ENCODE measurements around the gene ZNF396.

ZNF396 gene

DNA sequence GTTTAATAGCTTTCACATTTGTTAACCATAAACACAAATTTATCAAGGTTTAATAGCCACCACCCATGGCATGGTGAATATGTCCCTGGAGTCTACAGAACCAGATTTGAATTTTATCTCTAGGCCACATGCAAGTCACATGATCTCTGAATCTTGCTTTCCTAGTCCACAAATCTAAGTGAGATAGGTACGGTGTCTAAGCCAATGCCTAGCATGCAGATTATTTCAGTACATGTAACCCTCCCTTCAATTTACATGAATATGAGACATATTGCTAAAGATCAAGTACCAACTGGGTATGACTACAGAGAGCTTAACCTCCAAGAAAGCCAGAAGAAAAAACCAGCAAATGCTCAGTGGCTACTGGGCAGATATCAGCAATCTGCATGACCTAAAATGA lies 42.9 kb downstream of the ZNF396 start:
- no peak for DNase-seq

GRCh38 chr18:35331367-35332087 lies 45.6 kb downstream of the ZNF396 start:
- DNase-seq, result no peak

- DNase-seq, result no peak
These were observed 48.3 kb downstream of the ZNF396 start for GRCh38 chr18:35328868-35329267.

DNA sequence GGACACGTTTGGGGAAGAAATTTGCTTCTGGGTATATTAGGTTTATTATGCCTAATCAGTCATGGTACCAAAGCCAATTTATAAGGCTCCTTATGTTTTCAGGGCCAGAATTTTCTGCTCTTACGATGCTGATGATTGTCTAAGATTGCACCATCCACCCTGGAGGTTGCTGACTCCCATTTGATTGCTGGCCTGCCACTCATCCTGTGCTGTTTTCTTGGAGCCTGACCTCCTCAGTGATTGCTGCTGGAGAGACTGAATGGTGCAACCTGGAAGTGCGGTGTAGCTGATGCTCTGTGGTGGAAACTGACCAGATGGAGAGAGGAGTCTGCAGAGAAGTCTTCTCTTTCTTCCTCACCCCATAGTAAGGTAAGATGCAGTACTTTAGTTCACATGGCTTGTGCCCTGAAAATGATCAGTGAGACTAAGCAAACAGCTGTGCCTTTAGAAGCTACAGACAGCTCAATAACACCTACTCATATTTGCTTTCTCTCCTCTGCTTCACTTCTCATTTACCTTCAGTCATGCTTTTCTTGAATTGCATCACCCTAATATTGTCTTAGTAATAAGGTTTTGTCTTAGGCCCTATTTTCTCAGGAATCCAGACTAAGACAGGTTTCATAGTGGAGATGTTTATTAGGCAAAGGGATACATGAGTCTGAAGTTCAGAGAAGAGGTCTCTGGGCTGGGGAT lies 50.3 kb downstream of the ZNF396 start:
- no peak for DNase-seq

DNA sequence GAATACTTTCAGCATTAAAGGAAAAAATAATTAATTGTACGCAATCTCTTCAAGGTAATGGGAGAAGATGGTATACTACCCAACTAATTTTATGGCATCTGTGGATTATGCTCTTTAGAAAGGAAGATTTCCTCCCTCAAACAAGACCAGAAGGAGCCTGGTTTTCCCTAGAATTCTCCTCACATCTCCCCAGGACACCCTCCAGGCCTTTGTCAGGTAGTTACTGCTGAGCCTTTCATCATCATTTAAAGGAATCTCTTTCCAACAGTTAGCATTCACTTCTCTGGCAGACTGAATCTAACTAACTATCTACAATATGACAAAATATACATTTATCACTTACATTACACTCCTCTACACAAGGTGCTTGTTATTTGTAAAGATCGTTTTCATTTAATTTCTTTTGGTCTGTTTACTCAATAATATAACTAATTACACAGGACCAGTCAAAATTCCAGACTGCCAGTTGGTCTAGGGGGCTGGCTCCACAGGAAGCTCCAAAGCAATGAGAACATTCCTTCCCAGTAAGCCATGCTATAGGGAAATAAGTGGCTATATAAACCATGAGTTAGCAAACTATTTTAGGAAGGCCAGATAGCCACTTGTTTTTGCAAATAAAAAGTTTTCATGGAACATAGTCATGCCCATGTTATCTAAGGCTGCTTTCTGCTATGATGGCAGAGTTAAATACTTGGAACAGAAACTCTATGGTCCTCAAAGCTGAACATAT lies 52.0 kb downstream of the ZNF396 start:
- DNase-seq, result no peak

DNA sequence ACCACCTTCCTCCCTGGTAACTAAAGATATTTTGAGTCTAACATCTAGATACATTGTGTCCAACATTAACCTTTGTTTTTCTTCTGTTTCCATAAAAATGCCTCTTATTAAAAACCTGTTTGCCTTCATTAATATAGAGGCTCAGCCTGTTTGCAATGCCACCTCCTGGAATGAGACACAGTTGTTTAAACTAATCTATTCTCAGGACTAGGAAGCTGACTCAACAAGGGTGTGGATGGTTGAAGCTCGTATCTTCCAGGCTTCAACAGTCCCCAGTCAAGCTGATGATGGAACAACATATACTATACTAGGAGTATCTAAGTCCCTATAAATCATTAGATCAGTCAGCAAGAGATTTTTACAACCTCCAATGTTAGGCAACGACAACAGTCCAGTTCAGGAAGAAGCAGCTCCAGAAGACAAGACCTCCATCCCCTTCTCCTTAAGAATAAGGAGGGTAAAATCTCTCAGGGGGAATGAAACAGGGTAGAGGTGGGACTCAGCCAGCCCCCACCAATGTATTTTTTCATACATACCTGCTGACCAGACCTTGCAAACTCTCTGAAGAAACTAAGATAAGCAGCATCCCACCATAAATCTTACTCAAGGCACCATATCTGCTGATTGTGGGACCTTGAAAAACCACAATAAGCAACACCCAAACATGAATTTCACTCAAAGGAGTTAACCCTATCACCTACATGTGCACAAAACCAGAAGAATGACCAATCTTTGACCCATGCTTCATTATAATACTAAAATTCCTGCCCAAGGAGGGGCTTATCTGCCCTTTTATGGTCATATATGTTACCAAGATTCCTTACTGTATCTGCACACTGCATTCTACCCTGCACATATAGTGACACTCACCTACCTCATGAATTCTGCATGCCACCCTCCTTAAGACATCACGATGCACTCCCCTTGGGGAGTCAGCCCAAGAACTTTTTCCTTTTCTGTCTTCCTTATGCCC lies 54.4 kb downstream of the ZNF396 start:
- DNase-seq, result no peak
